Duodenal mucosa (tissue), 2 donors: ENCODE measurements around the gene IPO11.

Experiments
- H3K27ac ChIP-seq: one replicate; pipeline ENCODE4 v1.7.0; 2013; ENCODE audit warnings: low read depth, low read length
- H3K27me3 ChIP-seq, 2 donors: one replicate each; pipeline ENCODE4 v1.7.0; 2013; ENCODE audit warnings: low read length in 2 of 2, control low read depth in 1 of 2; ENCODE audit not compliant: insufficient read depth in 2 of 2, control insufficient read depth in 1 of 2
- H3K36me3 ChIP-seq, 2 donors: one replicate each; pipeline ENCODE4 v1.7.0; 2013; ENCODE audit warnings: low read length in 2 of 2, control low read depth in 1 of 2; ENCODE audit not compliant: insufficient read depth in 2 of 2, control insufficient read depth in 1 of 2
- H3K4me1 ChIP-seq, 2 donors: one replicate each; pipeline ENCODE4 v1.7.0; 2013; ENCODE audit warnings: low read length in 2 of 2, control low read depth in 1 of 2; ENCODE audit not compliant: insufficient read depth in 2 of 2, control insufficient read depth in 1 of 2
- H3K4me3 ChIP-seq, 2 donors: one replicate each; pipeline ENCODE4 v1.7.0; 2013; ENCODE audit warnings: low read length in 2 of 2, low read depth in 1 of 2
- H3K9ac ChIP-seq, 2 donors: one replicate each; pipeline ENCODE4 v1.7.0; 2013; ENCODE audit warnings: low read length in 2 of 2, low read depth in 1 of 2
- H3K9me3 ChIP-seq, 2 donors: one replicate each; pipeline ENCODE4 v1.7.0; 2013; ENCODE audit warnings: low read length in 2 of 2, control low read depth in 1 of 2; ENCODE audit not compliant: control insufficient read depth in 1 of 2

IPO11 gene

GRCh38 chr5:62589504-62589903 lies 176.9 kb downstream of the IPO11 start:
- Histone ChIP-seq H3K4me3 (no peak overlapping the region), H3K9ac (no peak overlapping the region), H3K4me1 (no peaks in the 10 kb centered on the region), H3K36me3 (peaks cover 0 to 4% of the 10 kb centered on the region in 2 donors), H3K9me3 (no peaks in the 10 kb centered on the region), H3K27me3 (no peaks in the 10 kb centered on the region), H3K27ac (no peak overlapping the region)

- no peaks in the 10 kb centered on the region for H3K4me1 ChIP-seq
- no peaks in the 10 kb centered on the region for H3K27me3 ChIP-seq
- no peak overlapping the region for H3K9ac ChIP-seq
- H3K36me3 ChIP-seq, result peaks cover 0 to 4% of the 10 kb centered on the region in 2 donors
- no peak overlapping the region for H3K27ac ChIP-seq
- H3K4me3 ChIP-seq, result no peak overlapping the region
- no peaks in the 10 kb centered on the region for H3K9me3 ChIP-seq
Observed at GRCh38 chr5:62590387-62590786, 177.8 kb downstream of the IPO11 start.

GRCh38 chr5:62592558-62592957 lies 180.0 kb downstream of the IPO11 start:
- Histone ChIP-seq H3K4me1 (no peaks in the 10 kb centered on the region), H3K4me3 (no peak overlapping the region), H3K36me3 (peaks cover 0 to 4% of the 10 kb centered on the region in 2 donors), H3K27me3 (no peaks in the 10 kb centered on the region), H3K27ac (no peak overlapping the region), H3K9ac (no peak overlapping the region), H3K9me3 (no peaks in the 10 kb centered on the region)

- peaks cover 0 to 4% of the 10 kb centered on the region in 2 donors for H3K36me3 ChIP-seq
- H3K27me3 ChIP-seq, result no peaks in the 10 kb centered on the region
- H3K4me1 ChIP-seq, result no peaks in the 10 kb centered on the region
- no peak overlapping the region for H3K9ac ChIP-seq
- H3K4me3 ChIP-seq, result no peak overlapping the region
- H3K9me3 ChIP-seq, result no peaks in the 10 kb centered on the region
- H3K27ac ChIP-seq, result no peak overlapping the region
Observed at GRCh38 chr5:62593331-62593730, 180.8 kb downstream of the IPO11 start.

- H3K36me3 ChIP-seq, result peaks cover 0 to 4% of the 10 kb centered on the region in 2 donors
- H3K4me3 ChIP-seq, result no peak overlapping the region
- no peak overlapping the region for H3K9ac ChIP-seq
- H3K27ac ChIP-seq, result no peak overlapping the region
- H3K4me1 ChIP-seq, result no peaks in the 10 kb centered on the region
- no peaks in the 10 kb centered on the region for H3K27me3 ChIP-seq
- no peaks in the 10 kb centered on the region for H3K9me3 ChIP-seq
Observed at GRCh38 chr5:62594364-62594984, 181.9 kb downstream of the IPO11 start.

GRCh38 chr5:62596096-62596495 lies 183.5 kb downstream of the IPO11 start:
- Histone ChIP-seq H3K9ac (no peak overlapping the region), H3K27me3 (no peaks in the 10 kb centered on the region), H3K36me3 (peaks cover 0 to 4% of the 10 kb centered on the region in 2 donors), H3K9me3 (no peaks in the 10 kb centered on the region), H3K4me3 (no peak overlapping the region), H3K4me1 (no peaks in the 10 kb centered on the region), H3K27ac (no peak overlapping the region)

GRCh38 chr5:62596691-62597090 lies 184.1 kb downstream of the IPO11 start:
- H3K9ac ChIP-seq, result no peak overlapping the region

GRCh38 chr5:62597314-62597713 lies 184.8 kb downstream of the IPO11 start:
- H3K9ac ChIP-seq, result no peak overlapping the region

More at GRCh38 chr5:62596691-62597090, 184.1 kb downstream of the IPO11 start:
- H3K27me3 ChIP-seq, result no peaks in the 10 kb centered on the region
- no peaks in the 10 kb centered on the region for H3K4me1 ChIP-seq
- H3K27ac ChIP-seq, result no peak overlapping the region
- H3K36me3 ChIP-seq, result peaks cover 0 to 4% of the 10 kb centered on the region in 2 donors
- no peak overlapping the region for H3K4me3 ChIP-seq
- no peaks in the 10 kb centered on the region for H3K9me3 ChIP-seq

GRCh38 chr5:62600560-62601252 lies 188.1 kb downstream of the IPO11 start:
- Histone ChIP-seq H3K4me1 (no peaks in the 10 kb centered on the region), H3K4me3 (no peak overlapping the region), H3K9me3 (no peaks in the 10 kb centered on the region), H3K27me3 (no peaks in the 10 kb centered on the region), H3K36me3 (peaks cover 0 to 10% of the 10 kb centered on the region in 2 donors), H3K27ac (no peak overlapping the region), H3K9ac (no peak overlapping the region)

More at GRCh38 chr5:62597314-62597713, 184.8 kb downstream of the IPO11 start:
- Histone ChIP-seq H3K9me3 (no peaks in the 10 kb centered on the region), H3K27ac (no peak overlapping the region), H3K4me1 (no peaks in the 10 kb centered on the region), H3K4me3 (no peak overlapping the region), H3K36me3 (peaks cover 0 to 4% of the 10 kb centered on the region in 2 donors), H3K27me3 (no peaks in the 10 kb centered on the region)

GRCh38 chr5:62603934-62604333 lies 191.4 kb downstream of the IPO11 start:
- H3K4me1 ChIP-seq, result no peaks in the 10 kb centered on the region
- no peaks in the 10 kb centered on the region for H3K9me3 ChIP-seq
- no peaks in the 10 kb centered on the region for H3K27me3 ChIP-seq
- no peak overlapping the region for H3K27ac ChIP-seq
- no peak overlapping the region for H3K9ac ChIP-seq
- peaks cover 0 to 10% of the 10 kb centered on the region in 2 donors for H3K36me3 ChIP-seq
- no peak overlapping the region for H3K4me3 ChIP-seq
